Hypothalamus (tissue), 51 donors: ENCODE data around the gene PDZRN4.
"Not testable (repeated sequence)": the region's sequence is repeated elsewhere in the genome, so short reads cannot be mapped to it uniquely, and the experiment has no call there.

Experiments
- DNase-seq, 51 donors: peaks; one replicate each; lab custom pipeline; 2025; lab: John Stamatoyannopoulos, UW

Gene PDZRN4

GRCh38 chr12:41277946-41278267 is 89.8 kb downstream of the PDZRN4 start:
- no peak for DNase-seq

GRCh38 chr12:41280341-41281095 is 92.4 kb downstream of the PDZRN4 start:
- not testable (repeated sequence) for DNase-seq

- not testable (repeated sequence) for DNase-seq
These were observed 97.3 kb downstream of the PDZRN4 start for GRCh38 chr12:41285470-41285869.

- peak in 1 of 51 donors; percentile 7 for DNase-seq
These were observed 98.3 kb downstream of the PDZRN4 start for GRCh38 chr12:41286426-41286825.

GRCh38 chr12:41287500-41288141 is 99.5 kb downstream of the PDZRN4 start:
- DNase-seq, result no peak

GRCh38 chr12:41288142-41288811 is 100.2 kb downstream of the PDZRN4 start:
- DNase-seq, result no peak

GRCh38 chr12:41289501-41289900 is 101.4 kb downstream of the PDZRN4 start:
- DNase-seq, result no peak

- DNase-seq, result no peak
These were observed 104.9 kb downstream of the PDZRN4 start for GRCh38 chr12:41293011-41293410.

GRCh38 chr12:41293461-41293860 is 105.3 kb downstream of the PDZRN4 start:
- DNase-seq, result no peak

- no peak for DNase-seq
These were observed 114.9 kb downstream of the PDZRN4 start for GRCh38 chr12:41302979-41303403.

- no peak for DNase-seq
These were observed 116.4 kb downstream of the PDZRN4 start for GRCh38 chr12:41304526-41304925.

GRCh38 chr12:41310367-41310766 is 122.2 kb downstream of the PDZRN4 start:
- DNase-seq, result no peak

GRCh38 chr12:41311883-41312282 is 123.8 kb downstream of the PDZRN4 start:
- no peak for DNase-seq

- DNase-seq, result not testable (repeated sequence)
These were observed 124.3 kb downstream of the PDZRN4 start for GRCh38 chr12:41312451-41312850.

GRCh38 chr12:41325336-41325735 is 137.2 kb downstream of the PDZRN4 start:
- no peak for DNase-seq

- no peak for DNase-seq
These were observed 139.2 kb downstream of the PDZRN4 start for GRCh38 chr12:41327096-41327895.

- DNase-seq, result peak in 1 of 51 donors; percentile 2
These were observed 145.9 kb downstream of the PDZRN4 start for GRCh38 chr12:41333974-41334373.

- DNase-seq, result no peak
These were observed 146.3 kb downstream of the PDZRN4 start for GRCh38 chr12:41334390-41334789.

GRCh38 chr12:41336041-41336549 is 148.0 kb downstream of the PDZRN4 start:
- no peak for DNase-seq

- no peak for DNase-seq
These were observed 151.7 kb downstream of the PDZRN4 start for GRCh38 chr12:41339784-41340183.
